MM.1S (cell line): Measurements from ENCODE around the gene CDK5RAP2.

Source experiments
- CTCF ChIP-seq: fragments of 300-600 bp; sonication (generic); IDR thresholded peaks from 2 replicates; pipeline ENCODE4 v1.5.1; 2016; ENCODE audit warnings: antibody characterized with exemption, low read length, mixed read lengths
- EZH2 ChIP-seq: fragments of 300-600 bp; sonication (generic); optimal IDR thresholded peaks from 2 replicates; pipeline ENCODE3; 2017; ENCODE audit warnings: low read depth, mild to moderate bottlenecking, antibody characterized with exemption, low read length, mixed read lengths
- EZH2phosphoT487 ChIP-seq: fragments of 300-600 bp; sonication (generic); IDR thresholded peaks from 2 replicates; pipeline ENCODE4 v1.6.1; 2018; ENCODE audit warnings: antibody characterized with exemption, low read length

GRCh38 chr9:120374817-120375216, 205.2 kb downstream of the CDK5RAP2 start:
- TF ChIP-seq CTCF (no peak), EZH2phosphoT487 (no peak), EZH2 (no peak)
